Heart left ventricle (tissue), 13 donors: Measurements from ENCODE around the gene CMC2.

Source experiments
- CTCF ChIP-seq, 12 donors: fragments of 200-600 bp; sonication (generic) in 4 of 12; IDR thresholded peaks; one replicate each; pipeline versions ENCODE4 v1.5.0 to v1.8.0; 2018 to 2022; ENCODE audit warnings: antibody characterized with exemption in 12 of 12, mild to moderate bottlenecking in 5 of 12
- POLR2A ChIP-seq, 2 donors: fragments of 450-650 bp; IDR thresholded peaks; one replicate each; pipeline ENCODE4 v1.6.1; 2017; ENCODE audit warnings: antibody characterized with exemption in 2 of 2, mild to moderate bottlenecking in 2 of 2, moderate library complexity in 2 of 2
- donor health status: ischemic (EF 13 %, LVEDD 7.1; RV severe dilation, severe dysfunction).
- donor health status: DM: no; HTN: yes; CAD: no.
- donor health status: DM: no; HTN: no; CAD: no.
- donor health status: ischemic (EF 25% LVEDD 6.9; RV normal size, moderate dysfunction).
- donor health status: ischemic (EF 25% LVEDD 5.7; RV mildly dilated, moderate dysfunction).
- donor health status: ischemic (EF 35%, LVEDD 5.7; RV mildly dilated, moderate dysfunction).
- donor health status: nonischemic (EF 11% LVEDD 7.7; RV severe dilation, severe dysfunction).
- donor health status: DM: yes; HTN: yes; CAD: no.
- donor health status: PGD.
- donor health status: ischemic (EF 29% LVEDD 5.4; RV normal size, mild dysfunction).
- donor health status: nonischemic (EF 23%, LVEDD 6.1; RV moderate dilation, normal function).

- TF ChIP-seq CTCF (IDR thresholded peaks at IDR 0.05) (no peak), POLR2A (IDR thresholded peaks at IDR 0.05) (no peak)
These were observed 373 bp downstream of the CMC2 start for GRCh38 chr16:81006211-81006812.
